ENCODE results near the gene ITIH1.

GRCh38 chr3:52788890-52789745, 11.7 kb downstream of the ITIH1 start:
- no peak for TF ChIP-seq CTCF (IDR thresholded peaks at IDR 0.05; ENCODE audit: low read depth, low read length)
- TF ChIP-seq EZH2phosphoT487 (IDR thresholded peaks at IDR 0.05; ENCODE audit: low read depth) = no peak
